GM12875 (cell line): ENCODE measurements around the gene ZNF207.
"Not testable (repeated sequence)": the region's sequence is repeated elsewhere in the genome, so short reads cannot be mapped to it uniquely, and the experiment has no call there.

Source experiments
- H3K4me3 ChIP-seq: one replicate; pipeline ENCODE4 v1.5.1; 2011; ENCODE audit warnings: low read depth, low read length, control low read depth
- TF ChIP-seq, protein P1 (sequence below): IDR thresholded peaks from 2 replicates; pipeline ENCODE4 v1.5.1; 2011; ENCODE audit warnings: low read depth, mild to moderate bottlenecking, control low read depth, inconsistent platforms, low read length, moderate library complexity, borderline replicate concordance; ENCODE audit not compliant: insufficient read depth

ZNF207 gene

DNA sequence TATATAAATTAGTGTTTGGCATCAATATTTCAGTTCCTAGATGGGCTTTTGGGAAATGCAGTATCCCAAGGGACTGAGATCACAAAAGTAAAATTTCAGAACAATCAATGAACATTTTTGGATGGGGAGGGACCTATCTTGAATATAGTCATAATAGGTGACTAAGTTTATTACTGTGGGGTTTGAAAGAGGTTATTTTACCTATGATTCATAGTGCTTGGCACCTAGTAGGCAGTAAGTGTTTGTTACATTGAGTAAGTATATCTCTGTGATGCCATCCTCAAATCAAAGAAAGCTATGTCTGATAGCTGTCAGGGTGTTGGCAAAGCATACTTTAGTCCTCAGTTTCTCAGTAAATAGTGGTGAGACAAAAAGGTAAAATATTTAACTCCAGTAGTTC lies 36.9 kb downstream of the ZNF207 start:
- no peak overlapping the region for H3K4me3 ChIP-seq

DNA sequence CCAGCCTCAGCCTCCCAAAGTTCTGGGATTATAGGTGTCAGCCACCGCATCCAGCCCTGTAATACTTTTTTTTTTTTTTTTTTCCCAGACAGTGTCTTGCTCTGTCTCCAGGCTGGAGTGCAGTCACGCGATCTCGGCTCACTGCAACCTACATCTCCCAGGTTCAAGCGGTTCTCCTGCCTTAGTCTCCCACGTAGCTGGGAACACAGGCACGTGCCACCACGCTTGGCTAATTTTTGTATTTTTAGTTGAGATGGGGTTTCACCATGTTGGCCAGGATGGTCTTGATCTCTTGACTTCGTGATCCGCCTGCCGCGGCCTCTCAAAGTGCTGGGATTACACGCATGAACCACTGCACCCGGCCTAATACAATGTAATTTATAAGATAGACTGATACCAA lies 38.2 kb downstream of the ZNF207 start:
- not testable (repeated sequence) for H3K4me3 ChIP-seq

More for the DNA sequence above, 36.9 kb downstream of the ZNF207 start:
- TF ChIP-seq, protein P1, sequence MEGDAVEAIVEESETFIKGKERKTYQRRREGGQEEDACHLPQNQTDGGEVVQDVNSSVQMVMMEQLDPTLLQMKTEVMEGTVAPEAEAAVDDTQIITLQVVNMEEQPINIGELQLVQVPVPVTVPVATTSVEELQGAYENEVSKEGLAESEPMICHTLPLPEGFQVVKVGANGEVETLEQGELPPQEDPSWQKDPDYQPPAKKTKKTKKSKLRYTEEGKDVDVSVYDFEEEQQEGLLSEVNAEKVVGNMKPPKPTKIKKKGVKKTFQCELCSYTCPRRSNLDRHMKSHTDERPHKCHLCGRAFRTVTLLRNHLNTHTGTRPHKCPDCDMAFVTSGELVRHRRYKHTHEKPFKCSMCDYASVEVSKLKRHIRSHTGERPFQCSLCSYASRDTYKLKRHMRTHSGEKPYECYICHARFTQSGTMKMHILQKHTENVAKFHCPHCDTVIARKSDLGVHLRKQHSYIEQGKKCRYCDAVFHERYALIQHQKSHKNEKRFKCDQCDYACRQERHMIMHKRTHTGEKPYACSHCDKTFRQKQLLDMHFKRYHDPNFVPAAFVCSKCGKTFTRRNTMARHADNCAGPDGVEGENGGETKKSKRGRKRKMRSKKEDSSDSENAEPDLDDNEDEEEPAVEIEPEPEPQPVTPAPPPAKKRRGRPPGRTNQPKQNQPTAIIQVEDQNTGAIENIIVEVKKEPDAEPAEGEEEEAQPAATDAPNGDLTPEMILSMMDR: no peak

DNA sequence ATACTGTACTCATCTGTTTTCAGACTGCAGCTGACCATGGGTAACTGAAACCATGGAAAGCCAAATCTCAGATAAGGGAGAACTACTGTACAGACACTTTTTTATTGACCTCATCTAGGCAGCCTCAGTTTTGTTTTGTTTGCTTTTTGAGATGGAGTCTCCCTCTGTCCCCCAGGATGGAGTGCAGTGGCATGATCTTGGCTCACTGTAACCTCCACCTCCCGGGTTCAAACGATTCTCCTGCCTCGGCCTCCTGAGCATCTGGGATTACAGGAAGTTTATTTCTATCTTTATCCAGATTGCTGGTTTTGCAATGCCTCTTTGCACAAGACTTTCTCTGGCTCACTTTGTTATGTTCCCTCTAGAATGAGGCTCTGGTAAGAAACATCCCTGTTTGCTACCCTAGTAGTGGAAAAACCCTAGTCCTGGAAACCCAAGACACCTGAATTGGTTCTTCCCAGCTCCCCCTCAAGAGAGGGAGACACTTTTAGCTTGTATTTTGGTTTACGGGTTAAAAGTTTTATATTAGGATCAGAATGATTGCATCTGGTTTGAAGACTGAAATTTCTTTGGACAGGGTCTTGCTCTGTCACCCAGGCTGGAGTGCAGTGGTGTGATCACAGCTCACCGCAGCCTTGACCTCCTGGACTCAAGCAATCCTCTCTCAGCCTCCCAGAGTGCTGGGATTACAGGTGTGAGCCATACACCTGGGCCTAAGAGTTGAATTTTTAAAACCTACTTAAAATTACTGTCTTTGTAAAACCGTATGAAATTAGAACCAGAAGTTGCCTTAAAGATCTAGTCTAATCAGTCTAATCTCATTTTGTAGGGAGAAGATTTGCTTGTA lies 38.9 kb downstream of the ZNF207 start:
- TF ChIP-seq, protein P1: no peak
- H3K4me3 ChIP-seq: no peak overlapping the region

DNA sequence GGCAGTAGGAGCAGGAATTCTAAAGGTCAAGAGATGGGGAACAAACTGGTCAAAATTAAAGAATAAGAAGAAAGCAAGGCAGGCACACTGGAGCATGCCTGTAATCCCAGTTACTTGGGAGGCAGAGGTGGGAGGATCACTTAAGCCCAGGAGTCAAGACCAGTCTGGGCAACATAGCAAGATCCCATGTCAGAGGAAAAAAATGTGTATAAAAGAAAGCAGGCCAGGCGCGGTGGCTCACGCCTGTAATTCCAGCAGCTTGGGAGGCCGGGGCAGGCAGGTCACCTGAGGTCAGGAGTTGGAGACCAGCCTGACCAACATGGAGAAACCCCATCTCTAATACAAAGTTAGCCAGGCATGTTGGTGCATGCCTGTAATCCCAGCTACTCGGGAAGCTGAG lies 43.9 kb downstream of the ZNF207 start:
- no peak overlapping the region for H3K4me3 ChIP-seq
- TF ChIP-seq, protein P1: no peak

DNA sequence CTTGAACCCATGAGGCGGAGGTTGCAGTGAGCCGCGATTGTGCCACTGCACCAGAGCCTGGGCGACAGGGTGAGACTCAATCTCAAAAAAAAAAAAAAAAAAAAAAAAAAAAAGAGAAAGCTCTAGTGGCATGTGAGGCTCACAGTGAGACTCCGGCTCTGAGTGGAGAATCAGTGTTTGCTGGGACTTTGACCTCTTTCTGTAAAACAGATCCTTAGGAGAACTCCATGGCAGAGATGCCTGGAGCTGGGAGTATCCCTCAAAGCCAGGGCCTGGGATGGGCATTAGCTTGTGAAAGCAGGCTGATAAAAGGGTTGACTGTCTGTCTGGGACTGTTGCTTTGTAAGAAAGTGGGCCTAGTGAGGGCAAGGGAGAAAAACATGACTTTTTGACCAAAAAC lies 46.4 kb downstream of the ZNF207 start:
- TF ChIP-seq, protein P1: no peak
- H3K4me3 ChIP-seq: no peak overlapping the region

DNA sequence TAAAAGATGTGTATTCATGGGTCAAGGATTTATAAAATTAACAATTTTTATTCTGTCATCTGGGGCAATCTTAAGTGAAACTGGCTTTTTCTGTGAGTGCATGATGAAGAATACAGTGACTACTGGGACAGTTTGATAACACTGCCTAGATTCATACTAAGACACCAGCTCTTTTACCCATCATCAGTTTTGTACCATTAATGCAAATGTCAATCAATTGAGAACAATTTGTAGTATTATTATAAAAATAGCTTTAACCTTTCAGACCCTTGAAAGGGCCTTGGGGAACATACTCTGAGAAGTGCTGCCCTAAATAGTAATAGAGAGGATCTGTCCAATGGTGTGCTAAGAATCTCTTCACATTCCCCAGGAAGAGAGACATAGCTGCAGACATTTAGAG lies 49.0 kb downstream of the ZNF207 start:
- TF ChIP-seq, protein P1: no peak
- H3K4me3 ChIP-seq: no peak overlapping the region

DNA sequence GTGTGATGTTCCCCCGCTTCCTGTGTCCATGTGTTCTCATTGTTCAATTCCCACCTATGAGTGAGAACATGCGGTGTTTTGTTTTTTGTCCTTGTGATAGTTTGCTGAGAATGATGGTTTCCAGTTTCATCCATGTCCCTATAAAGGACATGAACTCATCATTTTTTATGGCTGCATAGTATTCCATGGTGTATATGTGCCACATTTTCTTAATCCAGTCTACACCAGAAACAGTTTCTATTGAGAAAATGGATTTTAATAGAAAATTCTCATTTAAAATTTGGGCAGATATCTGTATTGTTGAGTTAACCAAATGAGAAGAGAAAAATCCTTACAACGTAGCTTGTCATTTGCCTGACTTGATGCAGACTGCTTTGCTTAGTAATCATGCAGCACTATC lies 60.1 kb downstream of the ZNF207 start:
- H3K4me3 ChIP-seq: not testable (repeated sequence)

DNA sequence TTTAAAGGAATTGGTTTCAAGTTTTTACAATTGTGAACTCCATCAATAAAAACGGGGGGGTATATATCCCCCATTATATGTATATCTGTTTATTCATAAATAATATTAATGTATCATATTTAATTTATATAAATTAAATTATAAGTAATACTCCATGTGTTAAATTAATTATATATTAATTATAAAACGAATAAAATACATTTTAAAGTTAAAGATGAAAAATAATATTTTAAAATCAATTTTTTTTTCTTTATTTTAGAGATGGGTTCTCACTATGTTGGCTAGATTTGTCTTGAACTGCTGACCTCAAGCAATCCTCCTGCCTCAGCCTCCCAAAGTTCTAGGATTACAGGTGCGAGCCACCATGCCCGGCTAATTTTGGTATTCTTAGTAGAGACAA lies 76.9 kb downstream of the ZNF207 start:
- TF ChIP-seq, protein P1: no peak
- H3K4me3 ChIP-seq: no peak overlapping the region
